Stimulated activated naive CD4-positive, alpha-beta T cell (primary cell): ENCODE results near the gene P4HA2.

ENCODE experiments used
- DNase-seq, 6 experiments: peaks; one replicate each; lab custom pipeline; 2025; lab: John Stamatoyannopoulos, UW

The P4HA2 gene

GRCh38 chr5:132223861-132224260, 3.8 kb downstream of the P4HA2 start:
- DNase-seq: no peak

GRCh38 chr5:132222649-132223038, 5.0 kb downstream of the P4HA2 start:
- DNase-seq: no peak

- DNase-seq: no peak
These were observed 5.6 kb downstream of the P4HA2 start for GRCh38 chr5:132221781-132222648.

GRCh38 chr5:132220491-132220890, 7.2 kb downstream of the P4HA2 start:
- DNase-seq: no peak

GRCh38 chr5:132219981-132220380, 7.7 kb downstream of the P4HA2 start:
- no peak for DNase-seq

GRCh38 chr5:132219289-132219970, 8.2 kb downstream of the P4HA2 start:
- no peak for DNase-seq

GRCh38 chr5:132218321-132218720, 9.3 kb downstream of the P4HA2 start:
- DNase-seq: no peak

GRCh38 chr5:132215329-132215728, 12.3 kb downstream of the P4HA2 start:
- DNase-seq: no peak

GRCh38 chr5:132214491-132214890, 13.2 kb downstream of the P4HA2 start:
- no peak for DNase-seq

GRCh38 chr5:132213666-132214065, 14.0 kb downstream of the P4HA2 start:
- DNase-seq: no peak

GRCh38 chr5:132211787-132212186, 15.9 kb downstream of the P4HA2 start:
- DNase-seq: no peak

- DNase-seq: no peak
These were observed 16.7 kb downstream of the P4HA2 start for GRCh38 chr5:132210944-132211343.

GRCh38 chr5:132209901-132210545, 17.6 kb downstream of the P4HA2 start:
- no peak for DNase-seq

- DNase-seq: no peak
These were observed 18.5 kb downstream of the P4HA2 start for GRCh38 chr5:132209131-132209530.

GRCh38 chr5:132207778-132208177, 19.9 kb downstream of the P4HA2 start:
- DNase-seq: no peak

- no peak for DNase-seq
These were observed 20.9 kb downstream of the P4HA2 start for GRCh38 chr5:132206782-132207181.

GRCh38 chr5:132205385-132206125, 22.1 kb downstream of the P4HA2 start:
- DNase-seq: no peak

GRCh38 chr5:132204371-132205135, 23.1 kb downstream of the P4HA2 start:
- no peak for DNase-seq

GRCh38 chr5:132203916-132204315, 23.7 kb downstream of the P4HA2 start:
- no peak for DNase-seq

- no peak for DNase-seq
These were observed 24.2 kb downstream of the P4HA2 start for GRCh38 chr5:132203464-132203818.

GRCh38 chr5:132202711-132203463, 24.8 kb downstream of the P4HA2 start:
- no peak for DNase-seq
